Vagina (tissue), 2 donors: ENCODE measurements around the gene SS18L1.

Source experiments
- CTCF ChIP-seq, 3 experiments: fragments of 450-650 bp in 2 of 3; fragments of 200-600 bp in 1 of 3; sonication (generic) in 1 of 3; IDR thresholded peaks; one replicate each; pipeline ENCODE4 v1.5.1; 2017 to 2019; ENCODE audit warnings: antibody characterized with exemption in 3 of 3, mild to moderate bottlenecking in 2 of 3, moderate library complexity in 2 of 3
- POLR2A ChIP-seq, 2 donors: fragments of 450-650 bp; IDR thresholded peaks; one replicate each; pipeline ENCODE4 v1.6.1; 2017; ENCODE audit warnings: antibody characterized with exemption in 2 of 2, mild to moderate bottlenecking in 2 of 2, moderate library complexity in 2 of 2
- POLR2AphosphoS5 ChIP-seq, 2 donors: sonication (generic); formaldehyde crosslinking; IDR thresholded peaks; one replicate each; pipeline ENCODE4 v1.9.0; 2017; ENCODE audit warnings: antibody characterized with exemption in 2 of 2, mild to moderate bottlenecking in 2 of 2, low read depth in 1 of 2; ENCODE audit not compliant: insufficient read depth in 1 of 2

GRCh38 chr20:62160253-62160652, 16.7 kb downstream of the SS18L1 start:
- TF ChIP-seq POLR2A (IDR thresholded peaks at IDR 0.05) (no peak), POLR2AphosphoS5 (IDR thresholded peaks at IDR 0.05; ENCODE audit: insufficient read depth in 1 of 2, low read depth in 1 of 2) (no peak), CTCF (IDR thresholded peaks at IDR 0.05) (no peak)
